NB4 (cell line): Measurements from ENCODE around the gene KCTD3.

ENCODE experiments used
- CTCF ChIP-seq: IDR thresholded peaks from one replicate; pipeline ENCODE4 v1.5.1; 2012; ENCODE audit warnings: low read depth, low read length
- MAX ChIP-seq: IDR thresholded peaks from 2 replicates; pipeline ENCODE4 v1.6.1; 2011; ENCODE audit warnings: low read depth, low read length
- POLR2A ChIP-seq: IDR thresholded peaks from 2 replicates; pipeline ENCODE4 v1.6.1; 2011; ENCODE audit warnings: mild to moderate bottlenecking; ENCODE audit not compliant: insufficient read length; ENCODE audit errors: extremely low read depth

- TF ChIP-seq CTCF (no peak), POLR2A (no peak), MAX (no peak; the same call in 1 of the 2 replicates)
Measured at GRCh38 chr1:215543191-215543606, 23.9 kb upstream of the KCTD3 start.
